PC-3 (cell line): ENCODE data around the gene ERGIC1. TPM values are rescaled to one million over a fixed set of nuclear protein-coding genes. Genes with fewer than 3 reads are reported as not detected.

ENCODE experiments used
- ATAC-seq: fragments of 200-7000 bp; cut with Tn5 transposase; 2 replicates; pipeline ENCODE4 v1.9.1; 2020; ENCODE audit warnings: mild to moderate bottlenecking, moderate library complexity
- BruUV-seq: library from RNA; stranded (reverse); fragments of 400-500 nt; replicated peaks from 2 replicates; lab custom pipeline; 2021; lab: Mats Ljungman, UMichigan
- CTCF ChIA-PET: fragments of 300-600 bp; sonication (Branson Sonifier 250); formaldehyde crosslinking; loops from one replicate; lab custom pipeline; 2022; ENCODE audit warnings: antibody characterized with exemption; lab: Charles Lee
- POLR2A ChIA-PET: fragments of 300-600 bp; sonication (Branson Sonifier 250); formaldehyde crosslinking; loops from one replicate; lab custom pipeline; 2022; ENCODE audit warnings: antibody characterized with exemption; ENCODE audit not compliant: unreplicated experiment; lab: Charles Lee
- DNase-seq: peaks from one replicate; pipeline ENCODE4 v3.0.0-alpha.2; 2015
- H2AFZ ChIP-seq: fragments of 300-600 bp; sonication (generic); 2 replicates; pipeline ENCODE4 v1.6.0; 2016; ENCODE audit warnings: antibody characterized with exemption, low read length
- H3F3A ChIP-seq: fragments of 300-600 bp; sonication (generic); one replicate; pipeline ENCODE4 v1.6.0; 2017; ENCODE audit warnings: antibody characterized with exemption, low read length, control low read depth, mild to moderate bottlenecking; ENCODE audit not compliant: unreplicated experiment
- H3K27ac ChIP-seq: fragments of 300-600 bp; sonication (generic); 2 replicates; pipeline ENCODE4 v1.5.1; 2016; ENCODE audit warnings: mild to moderate bottlenecking, low read length
- H3K27me3 ChIP-seq: fragments of 300-600 bp; sonication (generic); 2 replicates; pipeline ENCODE4 v1.6.1; 2016; ENCODE audit warnings: low read length, mixed read lengths
- H3K36me3 ChIP-seq: fragments of 300-600 bp; sonication (generic); 2 replicates; pipeline ENCODE4 v1.6.1; 2016; ENCODE audit warnings: low read depth, mixed run types, low read length, mixed read lengths
- H3K4me1 ChIP-seq: fragments of 300-600 bp; sonication (generic); 2 replicates; pipeline ENCODE4 v1.5.1; 2016; ENCODE audit warnings: low read length; ENCODE audit not compliant: insufficient read depth
- H3K4me2 ChIP-seq: fragments of 300-600 bp; sonication (generic); 2 replicates; pipeline ENCODE4 v1.6.0; 2016; ENCODE audit warnings: low read length
- H3K4me3 ChIP-seq: fragments of 300-600 bp; sonication (generic); 2 replicates; pipeline ENCODE4 v1.5.1; 2016; ENCODE audit warnings: mild to moderate bottlenecking, low read length, mixed read lengths
- H3K79me2 ChIP-seq: fragments of 300-600 bp; sonication (generic); 2 replicates; pipeline ENCODE4 v1.6.1; 2017; ENCODE audit warnings: low read length, mixed read lengths
- H3K9ac ChIP-seq: fragments of 300-600 bp; sonication (generic); 2 replicates; pipeline ENCODE4 v1.6.0; 2016; ENCODE audit warnings: mild to moderate bottlenecking, low read length
- H3K9me2 ChIP-seq: fragments of 300-600 bp; sonication (generic); replicated peaks from 2 replicates; pipeline ENCODE4 v1.6.1; 2016; ENCODE audit warnings: mixed run types, low read length, mixed read lengths
- H3K9me3 ChIP-seq: fragments of 300-600 bp; sonication (generic); 2 replicates; pipeline ENCODE4 v1.6.1; 2016; ENCODE audit warnings: low read length, mixed read lengths
- H4K20me1 ChIP-seq: fragments of 300-600 bp; sonication (generic); 2 replicates; pipeline ENCODE4 v1.6.1; 2016; ENCODE audit warnings: low read length, mixed read lengths
- CTCF ChIP-seq: fragments of 300-600 bp; sonication (generic); conservative IDR thresholded peaks from 2 replicates; pipeline ENCODE4 v1.5.1; 2017; ENCODE audit warnings: antibody characterized with exemption, low read depth, mild to moderate bottlenecking, low read length
- EZH2 ChIP-seq: fragments of 300-600 bp; sonication (generic); IDR thresholded peaks from one replicate; pipeline ENCODE4 v1.6.1; 2017; ENCODE audit warnings: antibody characterized with exemption, mild to moderate bottlenecking, low read length; ENCODE audit not compliant: unreplicated experiment
- EZH2phosphoT487 ChIP-seq: fragments of 300-600 bp; sonication (generic); IDR thresholded peaks from 2 replicates; pipeline ENCODE4 v1.6.1; 2018; ENCODE audit warnings: mild to moderate bottlenecking, antibody characterized with exemption, low read length, borderline replicate concordance
- intact Hi-C: fragments of 100-400 bp; cut with micrococcal nuclease; formaldehyde crosslinking; loops from 2 replicates; pipeline ENCODE4 v1.9.0; 2023
- total RNA-seq: library from RNA; depleted of rRNA; stranded (reverse); fragments of >200 nt; gene quantifications from 2 replicates; pipeline ENCODE4 v1.2.3, GENCODE V29; 2014

ERGIC1 gene
- total RNA-seq, 1 experiment from 2014 or later, result 148 TPM

GRCh38 chr5:172891716-172892421, 57.8 kb downstream of the ERGIC1 start:
- Histone ChIP-seq H3K9me3 (no peaks in the 10 kb centered on the region), H3K36me3 (0 out of 2 replicates have a peak, but pooled peaks cover 5% of the 10 kb centered on the region), H3K27ac (no peak overlapping the region), H3K9ac (no peak overlapping the region), H3K79me2 (peaks cover 6% of the 10 kb centered on the region; the same call in 1 of the 2 replicates), H3F3A (no peaks in the 10 kb centered on the region), H3K9me2 (no peaks in the 10 kb centered on the region), H4K20me1 (no peaks in the 10 kb centered on the region), H2AFZ (no peak overlapping the region), H3K4me2 (no peak overlapping the region), H3K4me1 (no peaks in the 10 kb centered on the region), H3K4me3 (no peak overlapping the region), H3K27me3 (no peaks in the 10 kb centered on the region)
- no peak for DNase-seq
- TF ChIP-seq CTCF (no peak), EZH2phosphoT487 (no peak), EZH2 (no peak)
- BruUV-seq, result no TSS peak
- intact Hi-C loops, result no loop called here
- POLR2A ChIA-PET, result no interaction called here
- CTCF ChIA-PET, result no interaction called here
- no peak for ATAC-seq

- Histone ChIP-seq H3K9ac (no peak overlapping the region), H3K4me1 (peaks cover 3% of the 10 kb centered on the region; the same call in 1 of the 2 replicates), H3K79me2 (no peaks in the 10 kb centered on the region), H4K20me1 (no peaks in the 10 kb centered on the region), H2AFZ (no peak overlapping the region), H3K27me3 (no peaks in the 10 kb centered on the region), H3F3A (no peaks in the 10 kb centered on the region), H3K27ac (no peak overlapping the region), H3K4me2 (no peak overlapping the region), H3K9me2 (no peaks in the 10 kb centered on the region), H3K4me3 (no peak overlapping the region), H3K9me3 (no peaks in the 10 kb centered on the region), H3K36me3 (peaks cover 5% of the 10 kb centered on the region; the same call in 1 of the 2 replicates)
- BruUV-seq, result no TSS peak
- TF ChIP-seq CTCF (no peak), EZH2 (no peak), EZH2phosphoT487 (no peak)
- intact Hi-C loops, result no loop called here
- ChIA-PET POLR2A (no interaction called here), CTCF (no interaction called here)
- ATAC-seq, result no peak
- no peak for DNase-seq
These were observed 58.7 kb downstream of the ERGIC1 start for GRCh38 chr5:172892713-172893112.

GRCh38 chr5:172894767-172895388, 60.8 kb downstream of the ERGIC1 start:
- no peak overlapping the region for H3K4me3 ChIP-seq
- DNase-seq (no peak), ATAC-seq (no peak)
- no peaks in the 10 kb centered on the region for H3K79me2 ChIP-seq
- H3K4me1 ChIP-seq, result peaks cover 3% of the 10 kb centered on the region; the same call in 1 of the 2 replicates
- no peak overlapping the region for H3K9ac ChIP-seq
- ChIA-PET CTCF (no interaction called here), POLR2A (no interaction called here)
- H3K9me2 ChIP-seq, result no peaks in the 10 kb centered on the region
- no peak overlapping the region for H3K27ac ChIP-seq
- no peaks in the 10 kb centered on the region for H3F3A ChIP-seq
- peaks cover 5% of the 10 kb centered on the region; the same call in 1 of the 2 replicates for H3K36me3 ChIP-seq
- TF ChIP-seq EZH2 (no peak), EZH2phosphoT487 (no peak), CTCF (no peak)
- no peak overlapping the region for H2AFZ ChIP-seq
- H3K27me3 ChIP-seq, result no peaks in the 10 kb centered on the region
- H4K20me1 ChIP-seq, result no peaks in the 10 kb centered on the region
- H3K4me2 ChIP-seq, result no peak overlapping the region
- intact Hi-C loops, result no loop called here
- BruUV-seq, result no TSS peak
- H3K9me3 ChIP-seq, result no peaks in the 10 kb centered on the region
